HG02870 (cell line): ENCODE data around the gene ATAD3B.
A peak's percentile ranks its signal among the peaks of the same experiment; 100 is the strongest.
"Not testable (repeated sequence)": the region's sequence is repeated elsewhere in the genome, so short reads cannot be mapped to it uniquely, and the experiment has no call there.

Experiments used
- ATAC-seq: cut with Tn5 transposase; IDR thresholded peaks from one replicate; pipeline ENCODE4 v1.9.1; 2021; ENCODE audit warnings: mild to moderate bottlenecking, moderate library complexity; ENCODE audit not compliant: unreplicated experiment

ATAD3B gene

GRCh38 chr1:1450616-1451015 is 20.9 kb upstream of the ATAD3B start:
- ATAC-seq, result not testable (repeated sequence)

GRCh38 chr1:1451696-1452364 is 19.7 kb upstream of the ATAD3B start:
- no peak for ATAC-seq

GRCh38 chr1:1452365-1452739 is 19.2 kb upstream of the ATAD3B start:
- not testable (repeated sequence) for ATAC-seq

DNA sequence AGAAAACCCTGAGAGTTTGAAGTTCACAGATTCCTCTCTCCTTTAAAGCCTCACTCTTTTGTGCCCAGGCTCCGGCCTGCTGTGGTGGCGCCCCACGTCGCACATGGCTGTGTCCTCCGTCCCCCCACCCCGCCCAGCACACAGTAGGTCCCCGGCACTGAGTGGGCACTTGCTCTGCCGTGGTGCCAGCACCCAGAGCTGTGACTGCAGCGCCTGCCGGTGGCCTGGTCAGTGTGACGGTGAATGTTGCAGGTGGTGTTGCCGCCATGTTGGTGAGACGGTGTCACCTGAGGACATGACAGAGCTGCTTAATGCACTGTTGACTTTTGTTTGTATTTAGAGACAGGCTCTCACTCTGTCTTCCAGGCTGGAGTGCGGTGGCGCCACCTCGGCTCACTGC is 18.7 kb upstream of the ATAD3B start:
- no peak for ATAC-seq

GRCh38 chr1:1454286-1455056 is 17.1 kb upstream of the ATAD3B start:
- not testable (repeated sequence) for ATAC-seq

DNA sequence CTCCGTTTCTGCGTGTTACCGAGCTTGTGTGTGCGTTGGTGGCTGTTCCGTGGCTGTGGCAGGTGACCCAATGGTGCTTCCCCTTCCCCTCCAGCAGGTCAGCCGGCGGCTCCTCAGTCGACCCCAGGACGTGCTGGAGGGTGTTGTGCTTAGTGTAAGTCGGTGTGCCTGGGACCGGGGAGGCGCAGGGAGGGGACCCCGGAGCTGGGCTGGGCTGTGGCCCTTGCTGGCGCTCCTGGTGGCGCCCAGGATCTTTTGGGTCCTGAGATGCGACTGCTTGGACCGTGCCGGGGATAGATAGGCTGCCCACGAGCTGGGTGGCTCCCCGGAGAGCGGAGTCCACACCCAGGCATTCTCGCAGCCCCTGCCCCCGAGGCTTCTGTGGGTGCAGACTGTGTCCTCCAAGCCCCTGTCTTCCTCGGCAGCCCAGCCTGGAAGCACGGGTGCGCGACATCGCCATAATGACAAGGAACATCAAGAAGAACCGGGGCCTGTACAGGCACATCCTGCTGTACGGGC is 16.1 kb upstream of the ATAD3B start:
- ATAC-seq, result no peak

DNA sequence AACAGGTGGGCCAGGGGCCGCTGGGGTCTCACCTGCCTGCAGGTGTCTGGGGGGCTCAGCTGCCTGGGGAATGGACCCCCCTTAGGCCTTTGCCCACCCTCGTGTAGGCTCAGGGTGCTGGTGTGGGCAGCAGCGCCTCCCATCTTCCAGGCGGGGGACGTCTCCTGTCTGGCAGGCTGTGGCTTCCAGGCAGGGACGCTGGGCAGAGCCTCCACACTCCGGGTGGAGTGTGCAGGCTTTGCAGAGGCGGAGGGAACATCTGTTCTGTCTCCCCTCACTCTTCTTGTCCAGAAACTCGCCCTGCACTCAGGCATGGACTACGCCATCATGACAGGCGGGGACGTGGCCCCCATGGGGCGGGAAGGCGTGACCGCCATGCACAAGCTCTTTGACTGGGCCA is 15.6 kb upstream of the ATAD3B start:
- ATAC-seq, result not testable (repeated sequence)

- ATAC-seq, result not testable (repeated sequence)
Observed at GRCh38 chr1:1456683-1457255, 14.8 kb upstream of the ATAD3B start.

DNA sequence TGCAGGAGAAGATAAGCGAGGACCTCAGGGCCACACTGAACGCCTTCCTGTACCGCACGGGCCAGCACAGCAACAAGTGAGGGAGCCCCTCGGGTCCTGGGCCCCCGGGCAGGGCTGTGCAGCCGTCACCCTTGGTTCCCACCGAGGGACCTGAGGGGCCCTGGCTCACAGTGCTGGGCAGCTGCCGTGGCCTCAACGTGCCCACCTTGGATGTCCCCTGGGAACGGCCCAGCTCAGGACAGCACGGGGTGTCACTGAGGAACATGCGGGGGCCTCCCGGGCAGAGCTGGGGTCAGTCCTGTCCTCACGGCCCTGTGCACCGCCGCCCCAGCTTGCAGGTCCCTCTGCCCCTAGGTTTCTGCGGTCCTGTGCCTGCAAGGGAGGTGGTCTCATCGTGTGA is 12.4 kb upstream of the ATAD3B start:
- ATAC-seq, result not testable (repeated sequence)

GRCh38 chr1:1459711-1460110 is 11.9 kb upstream of the ATAD3B start:
- ATAC-seq, result not testable (repeated sequence)

- ATAC-seq, result no peak
Observed at GRCh38 chr1:1460540-1461130, 10.9 kb upstream of the ATAD3B start.

GRCh38 chr1:1461721-1462317 is 9.7 kb upstream of the ATAD3B start:
- no peak for ATAC-seq

- no peak for ATAC-seq
Observed at GRCh38 chr1:1462318-1462966, 9.1 kb upstream of the ATAD3B start.

DNA sequence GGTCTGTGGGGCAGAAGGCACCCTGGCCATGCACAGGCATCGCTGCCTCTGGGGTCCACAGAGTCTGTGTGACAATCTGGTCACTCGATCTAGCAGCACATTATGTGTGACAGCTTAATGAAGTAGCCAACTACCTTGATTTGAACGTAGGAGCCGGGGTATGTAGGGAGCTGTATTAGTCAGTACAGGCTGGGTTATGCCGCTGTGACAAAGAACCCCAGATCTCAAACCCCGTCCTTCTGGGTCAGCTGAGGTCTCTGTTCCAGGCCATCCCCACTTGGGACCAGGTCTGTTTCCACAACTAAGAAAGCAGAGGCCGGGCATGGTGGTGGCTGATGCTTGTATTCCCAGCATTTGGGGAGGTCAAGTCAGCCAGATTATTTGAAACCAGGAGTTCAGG is 8.3 kb upstream of the ATAD3B start:
- ATAC-seq, result no peak

DNA sequence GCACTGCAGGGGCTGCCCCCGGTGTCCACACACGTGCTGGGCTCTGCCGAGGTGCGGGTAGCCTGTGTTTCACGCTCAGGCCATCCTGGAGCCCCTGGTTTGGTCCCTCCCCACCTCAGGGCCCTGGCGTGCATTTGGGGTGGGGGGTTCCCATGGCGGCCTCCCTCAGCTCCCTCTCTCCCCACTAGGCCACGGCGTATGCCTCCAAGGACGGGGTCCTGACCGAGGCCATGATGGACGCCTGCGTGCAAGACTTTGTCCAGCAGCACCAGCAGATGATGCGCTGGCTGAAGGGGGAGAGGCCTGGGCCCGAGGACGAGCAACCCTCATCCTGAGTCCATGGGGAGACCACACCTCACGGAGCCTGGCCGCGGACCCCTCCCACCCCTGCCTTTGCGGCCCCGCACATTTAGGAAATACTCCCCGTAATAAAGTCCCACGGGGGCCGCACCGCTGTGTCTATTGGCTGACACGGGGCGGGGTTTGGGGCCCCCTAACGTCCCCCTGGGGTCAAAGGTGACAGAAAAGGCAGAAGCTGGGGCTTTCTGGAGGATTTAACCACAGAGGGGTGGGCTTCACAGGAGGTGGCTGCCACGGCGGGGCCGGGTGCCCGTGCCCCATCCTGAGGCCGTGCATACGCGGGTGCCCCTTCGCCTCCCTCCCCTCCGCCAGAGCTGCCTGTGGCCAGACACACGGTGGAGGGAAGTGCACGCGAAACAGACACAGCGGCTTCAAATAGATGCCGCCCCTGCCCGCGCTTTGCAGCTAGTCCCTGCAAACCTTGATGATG is 3.2 kb upstream of the ATAD3B start:
- not testable (repeated sequence) for ATAC-seq

GRCh38 chr1:1470626-1471388 is 758 bp upstream of the ATAD3B start:
- no peak for ATAC-seq

GRCh38 chr1:1472053-1472876 is 700 bp downstream of the ATAD3B start:
- peak; percentile 28 for ATAC-seq

GRCh38 chr1:1476011-1476410 is 4.4 kb downstream of the ATAD3B start:
- ATAC-seq, result not testable (repeated sequence)
